NCI-H1417 (cell line): ENCODE results near the gene ORMDL3.
A peak's percentile ranks its signal among the peaks of the same experiment; 100 is the strongest.

ENCODE experiments used
- DNase-seq, 3 experiments: peaks; one replicate each; lab custom pipeline; 2025; lab: John Stamatoyannopoulos, UW

The ORMDL3 gene, protein sequence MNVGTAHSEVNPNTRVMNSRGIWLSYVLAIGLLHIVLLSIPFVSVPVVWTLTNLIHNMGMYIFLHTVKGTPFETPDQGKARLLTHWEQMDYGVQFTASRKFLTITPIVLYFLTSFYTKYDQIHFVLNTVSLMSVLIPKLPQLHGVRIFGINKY

DNA sequence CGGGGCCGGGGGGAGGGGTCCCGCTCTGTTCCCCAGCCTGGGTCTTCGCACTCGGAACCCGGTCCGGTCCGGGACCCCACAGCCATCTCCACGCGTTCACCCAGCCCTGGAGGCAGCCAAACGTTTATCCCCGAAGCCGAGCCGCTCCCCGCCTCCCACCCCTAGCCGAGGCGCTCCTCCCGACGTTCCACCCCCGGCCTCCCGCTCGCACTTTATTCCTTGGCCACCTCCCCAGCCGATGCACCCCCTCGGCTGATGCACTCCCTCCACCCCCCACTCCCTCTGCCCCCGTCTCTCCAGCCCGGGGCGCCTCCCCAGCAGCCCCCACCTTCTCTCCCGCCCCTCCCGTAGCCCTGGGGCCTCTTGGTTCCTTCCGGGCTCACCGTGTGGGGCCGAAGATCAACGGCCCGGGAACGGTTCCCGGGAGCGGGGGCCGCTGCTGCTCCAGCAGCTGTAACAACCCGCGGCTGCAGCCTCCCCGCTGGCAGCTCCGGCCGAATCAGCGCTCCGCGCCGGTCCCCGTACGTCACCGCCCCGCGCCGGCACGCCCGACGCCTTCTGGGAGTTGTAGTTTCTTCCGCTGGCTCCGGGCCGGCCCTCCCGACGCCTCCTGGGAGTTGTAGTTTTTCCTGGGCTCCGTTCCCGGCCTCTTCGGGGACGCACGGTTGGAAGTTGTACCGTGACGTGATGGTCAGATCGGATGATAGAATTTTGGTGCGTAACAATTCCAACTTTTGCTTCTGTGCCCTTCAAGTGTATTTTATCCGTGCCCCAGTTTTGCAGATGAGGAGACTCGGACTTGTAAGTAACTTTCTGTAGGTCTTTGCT lies at the start of gene ORMDL3, which contains the start of gene LRRC3C:
TSS of gene ORMDL3 (minus strand) at position 501 of the 828 bp plus-strand sequence. CDS start 3,398 bp downstream, outside the sequence.
TSS of gene LRRC3C (plus strand) at position 632 of the 828 bp plus-strand sequence. CDS start 13,792 bp downstream, outside the sequence.
- DNase-seq, result peak; percentile 87 to 94 (median 89)

DNA sequence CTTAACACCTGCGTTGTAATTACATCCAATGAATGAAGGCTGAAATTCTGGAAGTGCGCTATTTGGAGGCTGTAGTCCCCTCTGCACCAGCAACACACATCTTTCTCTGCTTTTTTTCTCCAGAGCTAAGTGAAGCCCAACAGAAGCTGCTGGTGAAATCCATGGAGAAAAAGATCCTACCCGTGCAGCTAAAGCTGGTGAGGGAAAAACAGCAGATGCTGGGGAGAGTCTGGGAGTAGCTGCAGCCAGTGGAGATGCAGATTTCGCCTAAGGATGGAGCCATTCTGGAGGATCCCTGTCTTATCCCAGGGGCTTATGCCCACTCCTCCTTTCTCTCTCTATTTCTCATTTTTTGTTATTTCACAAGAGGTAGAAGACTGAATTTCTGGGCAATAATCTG lies 48.4 kb upstream of the ORMDL3 start:
- DNase-seq, result no peak

DNA sequence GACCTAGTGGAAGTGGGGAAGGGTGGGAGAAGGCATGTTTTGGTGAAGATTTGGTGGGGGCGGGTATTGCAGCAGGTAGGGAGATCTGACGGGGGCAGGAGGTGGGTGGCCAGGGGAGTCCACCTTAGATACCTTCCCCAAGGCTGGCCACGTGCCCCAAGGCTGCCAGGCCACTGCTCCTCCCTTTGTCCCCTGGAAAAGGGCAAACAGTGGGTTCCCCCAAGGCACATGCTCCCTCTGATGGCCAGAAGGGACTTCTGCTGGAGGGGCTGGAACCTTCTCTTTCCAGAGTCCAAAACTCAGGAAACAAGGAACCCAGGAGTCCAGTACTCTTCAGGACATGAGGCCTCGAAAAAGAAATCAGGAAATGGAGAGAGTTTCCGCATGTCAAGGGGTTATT lies 47.0 kb upstream of the ORMDL3 start:
- no peak for DNase-seq

DNA sequence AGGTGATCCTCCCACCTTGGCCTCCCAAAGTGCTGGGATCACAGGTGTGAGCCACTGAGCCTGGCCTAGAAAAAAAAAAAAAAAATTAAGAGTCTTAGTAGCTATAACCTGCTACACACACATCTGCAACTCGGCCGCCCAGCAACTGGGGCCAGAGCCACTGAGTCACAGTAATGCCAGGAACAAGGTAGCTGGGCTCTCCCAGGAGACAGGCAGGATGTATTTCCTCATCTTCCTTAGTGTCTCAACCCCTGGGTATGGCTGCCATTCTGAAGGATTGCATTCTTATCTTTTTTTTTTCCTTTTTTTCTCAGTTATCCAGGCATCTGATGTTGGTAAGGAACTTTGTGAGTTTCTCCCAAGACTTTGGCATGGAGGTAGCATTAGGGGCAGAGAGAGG lies 46.1 kb upstream of the ORMDL3 start:
- DNase-seq, result no peak

DNA sequence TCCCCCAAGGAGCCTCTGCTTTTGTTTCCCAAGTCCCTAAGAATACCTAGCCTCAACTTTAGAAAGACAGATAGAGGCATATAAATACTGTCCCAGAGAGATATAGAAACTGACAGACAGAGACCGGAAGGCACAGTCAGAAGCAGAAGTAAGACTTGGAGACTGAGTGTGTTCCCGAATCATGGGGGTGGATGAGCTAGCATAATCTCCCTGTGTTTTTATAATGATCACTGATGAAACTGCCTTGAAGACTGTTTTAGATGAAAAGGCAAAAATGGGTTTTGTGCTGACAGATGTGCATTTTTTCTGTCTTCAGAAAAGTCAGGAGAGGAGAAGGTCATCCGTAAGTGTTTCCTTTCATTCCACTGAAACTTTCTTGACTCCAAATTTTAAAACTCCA lies 44.9 kb upstream of the ORMDL3 start:
- no peak for DNase-seq

DNA sequence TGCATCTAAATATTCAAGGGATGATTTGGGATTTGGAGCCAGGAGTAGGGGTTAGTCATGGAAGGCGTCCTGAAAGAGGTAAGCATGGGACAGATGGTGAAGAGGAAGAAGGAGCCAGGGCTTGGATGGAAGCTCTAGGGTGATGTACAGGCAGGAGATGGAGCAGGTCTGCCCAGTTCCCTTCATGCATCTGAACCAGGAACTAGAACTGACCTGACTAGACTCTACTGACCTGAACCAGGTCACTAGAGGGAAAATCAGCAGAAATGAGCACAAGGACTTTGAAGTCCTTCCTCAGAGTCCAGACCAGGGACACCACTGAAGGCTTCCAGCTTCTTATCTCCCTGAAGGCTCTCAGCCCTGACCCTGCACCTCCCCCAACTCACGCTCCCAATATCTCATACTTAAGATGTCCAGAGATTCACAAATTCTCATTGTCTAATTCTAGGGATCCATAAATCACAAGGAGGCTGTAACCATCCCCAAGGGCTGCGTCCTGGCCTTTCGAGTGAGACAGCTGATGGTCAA lies 43.7 kb upstream of the ORMDL3 start:
- no peak for DNase-seq

DNA sequence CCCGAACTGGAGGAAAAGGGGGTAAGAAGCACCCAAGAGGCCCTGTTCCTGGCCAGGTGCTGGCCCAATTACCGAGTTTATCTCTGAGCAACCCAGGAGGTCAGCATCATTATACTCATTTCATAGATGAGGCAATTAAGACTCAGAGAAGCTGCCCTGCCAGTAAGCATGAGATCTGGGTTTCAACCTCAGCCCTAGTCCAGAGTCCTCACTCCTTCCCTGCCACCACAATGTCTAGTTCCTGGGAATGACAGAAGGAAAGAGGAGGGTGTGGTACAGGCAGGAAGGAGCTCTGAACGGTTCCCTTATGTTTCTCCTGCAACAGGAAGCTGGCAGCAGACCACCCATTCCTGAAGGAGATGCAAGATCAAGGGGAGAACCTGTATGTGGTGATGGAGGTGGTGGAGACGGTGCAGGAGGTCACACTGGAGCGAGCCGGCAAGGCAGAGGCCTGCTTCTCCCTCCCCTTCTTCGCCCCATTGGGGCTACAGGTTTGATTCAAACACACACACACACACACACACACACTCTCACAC lies 42.8 kb upstream of the ORMDL3 start:
- no peak for DNase-seq

DNA sequence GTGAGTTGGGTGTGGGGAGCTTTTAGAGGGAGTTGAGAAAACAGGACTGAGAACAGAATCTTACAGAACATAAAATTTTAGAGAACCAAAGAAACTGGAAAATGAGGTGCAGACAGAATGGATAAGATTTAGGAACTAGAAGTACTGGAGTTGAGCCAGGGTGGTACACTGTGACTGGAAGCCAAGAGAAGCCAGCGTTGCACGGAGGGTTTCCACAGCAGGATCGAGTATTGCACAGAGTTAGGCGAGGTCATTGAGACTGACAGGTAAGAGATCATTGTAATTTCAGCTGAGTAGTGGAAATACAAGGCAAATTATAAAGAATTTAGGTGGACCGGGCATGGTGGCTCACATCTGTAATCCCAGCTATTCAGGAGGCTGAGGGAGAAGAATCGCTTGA lies 42.0 kb upstream of the ORMDL3 start:
- DNase-seq, result no peak

DNA sequence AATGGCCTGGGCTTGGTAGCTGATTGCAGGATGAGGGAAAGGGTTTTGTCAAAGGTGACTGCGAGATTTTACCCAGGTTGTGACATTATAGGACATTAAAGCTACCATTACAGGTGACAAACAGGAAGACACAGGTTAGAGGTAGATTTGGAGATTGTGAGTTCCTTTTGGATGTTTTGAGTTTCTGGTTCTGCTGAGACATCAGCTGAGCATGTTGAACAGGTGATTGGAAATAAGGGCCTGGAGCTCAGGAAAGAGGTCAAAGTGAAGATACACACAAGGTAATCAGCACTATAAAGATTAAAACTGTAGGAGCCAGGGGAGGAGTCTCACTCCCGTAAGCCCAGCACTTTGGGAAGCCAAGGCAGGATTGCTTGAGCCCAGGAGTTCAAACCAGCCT lies 41.4 kb upstream of the ORMDL3 start:
- DNase-seq, result no peak

DNA sequence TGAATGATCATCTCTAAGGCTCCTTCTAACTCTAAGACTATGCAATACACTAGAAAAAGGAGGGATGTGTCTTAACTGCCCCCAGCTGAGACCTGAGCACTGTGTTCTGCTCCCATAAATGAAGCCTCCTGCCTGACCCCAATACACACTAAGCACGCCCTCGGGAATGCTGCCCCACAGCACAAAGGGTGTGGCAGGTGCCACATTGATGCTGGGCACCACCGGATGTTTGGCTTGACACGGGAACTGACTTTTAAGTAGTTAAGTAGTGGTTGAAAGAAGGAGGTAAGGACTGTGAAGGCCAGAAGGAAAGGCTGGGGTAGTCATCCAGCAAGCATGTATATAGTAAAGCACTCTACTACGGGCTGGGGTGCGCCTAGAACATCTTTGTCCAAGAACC lies 39.4 kb upstream of the ORMDL3 start:
- DNase-seq, result no peak

DNA sequence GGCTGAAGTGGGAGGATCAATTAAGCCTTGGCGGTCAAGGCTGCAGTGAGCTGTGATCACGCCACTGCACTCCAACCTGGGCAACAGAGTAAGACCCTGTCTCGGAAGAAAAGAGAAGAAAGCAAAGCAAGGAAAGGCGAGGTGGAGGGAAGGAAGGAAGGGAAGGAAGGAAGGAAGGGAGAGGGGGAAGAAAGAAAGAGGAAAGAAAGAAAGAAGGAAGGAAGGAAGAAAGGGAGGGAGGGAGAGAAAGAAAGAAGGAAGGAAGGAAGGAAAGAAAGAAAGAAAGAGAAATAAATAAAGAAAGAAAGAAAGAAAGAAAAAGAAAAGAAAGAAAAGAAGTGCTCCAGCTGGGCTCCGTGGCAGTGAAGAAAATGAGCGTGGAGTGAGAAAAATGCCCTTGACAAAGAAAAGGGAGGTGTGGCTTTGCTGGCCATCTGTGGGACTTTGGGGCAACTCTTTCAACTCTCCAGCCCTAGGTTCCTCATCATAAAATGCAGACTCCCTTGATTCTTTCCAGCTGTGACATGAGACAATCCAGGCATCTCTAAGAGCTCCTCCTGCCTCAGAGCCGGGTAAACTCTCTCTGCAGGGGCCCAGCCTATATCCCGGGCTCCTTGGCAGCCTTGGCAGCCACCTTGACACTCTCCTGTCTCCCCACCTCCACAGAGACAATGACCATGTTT lies 37.8 kb upstream of the ORMDL3 start:
- no peak for DNase-seq

DNA sequence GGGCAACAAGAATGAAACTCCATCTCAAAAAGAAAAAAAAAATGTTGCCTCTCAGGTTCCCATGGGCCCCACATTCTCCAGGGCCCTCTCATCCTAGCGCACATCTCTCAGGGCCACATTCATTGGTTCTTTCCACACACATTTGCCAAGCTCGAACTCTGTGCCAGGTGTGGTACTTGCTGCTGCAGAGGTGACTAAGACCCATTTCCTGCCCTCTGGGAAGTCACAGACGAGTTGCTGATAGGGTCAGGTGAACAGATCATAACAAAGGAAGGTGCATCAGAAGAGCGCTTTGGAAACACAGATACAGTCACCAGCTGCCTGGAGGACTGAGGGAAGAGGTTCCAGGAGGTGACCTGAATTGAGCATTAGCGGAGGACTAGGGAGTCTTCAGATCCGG lies 36.4 kb upstream of the ORMDL3 start:
- peak in 1 of 3 experiments; percentile 19 for DNase-seq

DNA sequence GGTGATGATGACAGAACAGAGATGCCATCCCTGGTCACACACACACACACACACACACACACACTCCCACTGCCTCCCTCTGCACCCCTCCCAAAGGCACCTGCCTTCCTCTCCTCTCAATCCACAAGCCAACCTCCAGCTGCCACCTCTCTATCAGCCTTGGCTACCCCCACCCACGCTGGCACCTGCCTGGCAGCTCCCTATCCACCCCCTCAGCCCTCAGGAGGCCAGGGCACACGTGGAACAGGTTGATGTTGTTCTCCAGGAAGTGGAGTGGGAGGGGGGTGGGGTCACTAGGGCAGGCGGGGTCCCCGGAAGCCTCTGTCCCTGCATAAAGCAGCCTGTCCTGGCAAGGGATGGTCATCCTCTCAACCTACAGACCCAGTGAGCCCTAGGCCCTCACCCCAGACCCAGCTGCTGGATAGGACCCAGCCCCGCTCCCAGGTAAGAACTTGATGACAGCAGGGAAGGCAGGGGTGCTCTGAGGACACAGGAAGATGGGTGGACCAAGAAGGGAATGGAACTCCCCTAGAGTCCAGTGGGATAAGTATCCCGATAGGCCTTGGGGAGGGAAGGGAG lies 35.3 kb upstream of the ORMDL3 start, which contains the start of gene GSDMA:
TSS of gene GSDMA (plus strand) at position 363 of the 579 bp plus-strand sequence. CDS start 2,684 bp downstream, outside the sequence.
- DNase-seq, result peak in 2 of 3 experiments; percentile 39 to 59

DNA sequence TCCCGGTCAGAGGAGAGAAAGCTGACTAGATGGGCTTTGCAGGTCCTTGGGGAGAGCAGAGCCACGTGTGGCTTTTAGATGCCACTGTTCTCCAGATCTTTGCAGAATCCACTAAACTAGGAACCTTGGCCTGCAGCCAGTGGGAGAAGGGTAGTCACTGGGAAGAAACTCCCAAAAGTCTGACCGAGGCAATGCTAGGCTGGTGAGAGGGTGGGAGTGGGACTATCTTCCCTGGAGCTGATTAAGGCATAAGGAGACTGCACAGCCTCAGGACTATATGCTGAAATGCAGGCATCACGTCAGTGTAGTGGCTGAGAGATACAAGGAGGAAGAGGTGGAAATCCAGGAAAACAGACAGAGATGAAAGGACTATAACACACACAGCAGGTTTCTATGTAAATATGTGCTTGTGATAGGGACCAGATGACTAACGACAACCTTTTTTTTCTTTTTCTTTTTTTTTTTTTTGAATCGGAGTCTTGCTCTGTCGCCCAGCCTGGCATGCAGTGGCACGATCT lies 33.2 kb upstream of the ORMDL3 start:
- no peak for DNase-seq

DNA sequence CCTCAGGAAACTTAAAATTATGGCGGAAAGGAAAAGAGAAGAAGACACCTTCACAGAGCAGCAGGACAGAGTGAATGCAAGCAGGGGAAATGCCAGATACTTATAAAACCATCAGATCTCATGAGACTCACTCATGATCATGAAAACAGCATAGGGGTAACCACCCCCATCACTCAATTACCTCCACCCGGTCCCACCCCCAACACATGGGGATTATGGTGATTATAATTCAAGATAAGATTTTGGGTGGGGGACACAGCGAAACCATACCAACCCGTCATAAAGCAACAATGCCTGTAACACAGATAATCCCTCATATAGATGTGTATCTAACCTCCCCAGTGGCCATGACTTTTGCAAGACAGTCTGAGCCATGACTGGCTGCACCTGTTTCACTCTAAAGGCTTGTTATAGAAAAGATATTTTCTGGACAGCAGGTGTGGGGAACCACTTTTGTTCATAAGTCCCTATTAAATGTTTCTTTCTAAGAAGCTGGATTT lies 28.4 kb upstream of the ORMDL3 start:
- no peak for DNase-seq

DNA sequence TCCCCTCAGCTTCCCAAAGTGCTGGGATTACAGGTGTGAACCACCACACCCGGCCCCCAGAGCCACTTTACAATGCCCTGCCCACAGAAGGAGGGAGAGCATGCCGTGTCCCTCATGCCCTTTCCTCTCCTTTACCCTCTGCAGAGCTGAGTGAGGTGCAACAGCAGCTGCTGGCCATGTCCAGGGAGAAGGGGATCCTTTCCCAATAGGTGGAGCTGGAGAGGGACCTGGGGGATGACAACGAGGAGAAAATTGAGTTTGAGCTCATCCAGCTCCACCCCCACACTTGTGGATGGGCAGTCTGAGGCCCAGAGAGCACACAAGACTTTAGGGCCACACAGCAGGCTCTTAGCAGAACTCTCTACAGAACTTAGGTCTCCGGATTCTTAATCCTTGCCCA lies 27.5 kb upstream of the ORMDL3 start:
- DNase-seq, result no peak

DNA sequence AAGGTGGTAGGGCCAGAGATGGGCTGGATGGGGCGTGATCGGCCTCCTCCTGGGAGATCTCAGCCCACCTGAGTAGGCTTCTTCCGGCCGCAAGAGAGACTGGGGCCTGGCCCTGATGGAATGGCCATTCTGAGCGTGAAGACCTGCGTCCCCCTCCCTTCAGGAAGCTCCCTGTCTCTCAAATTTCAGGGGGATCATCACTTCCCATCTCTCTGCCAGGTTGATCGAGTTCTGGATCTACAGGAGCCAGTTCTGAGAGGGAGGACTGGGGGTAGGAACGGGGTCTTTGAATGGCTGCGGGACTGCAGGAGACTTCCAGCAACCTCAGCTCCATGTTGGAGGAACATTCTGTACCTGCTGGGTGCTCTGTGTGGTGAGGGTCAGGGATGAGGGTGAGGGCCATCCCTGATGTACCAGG lies 26.1 kb upstream of the ORMDL3 start:
- DNase-seq, result no peak

DNA sequence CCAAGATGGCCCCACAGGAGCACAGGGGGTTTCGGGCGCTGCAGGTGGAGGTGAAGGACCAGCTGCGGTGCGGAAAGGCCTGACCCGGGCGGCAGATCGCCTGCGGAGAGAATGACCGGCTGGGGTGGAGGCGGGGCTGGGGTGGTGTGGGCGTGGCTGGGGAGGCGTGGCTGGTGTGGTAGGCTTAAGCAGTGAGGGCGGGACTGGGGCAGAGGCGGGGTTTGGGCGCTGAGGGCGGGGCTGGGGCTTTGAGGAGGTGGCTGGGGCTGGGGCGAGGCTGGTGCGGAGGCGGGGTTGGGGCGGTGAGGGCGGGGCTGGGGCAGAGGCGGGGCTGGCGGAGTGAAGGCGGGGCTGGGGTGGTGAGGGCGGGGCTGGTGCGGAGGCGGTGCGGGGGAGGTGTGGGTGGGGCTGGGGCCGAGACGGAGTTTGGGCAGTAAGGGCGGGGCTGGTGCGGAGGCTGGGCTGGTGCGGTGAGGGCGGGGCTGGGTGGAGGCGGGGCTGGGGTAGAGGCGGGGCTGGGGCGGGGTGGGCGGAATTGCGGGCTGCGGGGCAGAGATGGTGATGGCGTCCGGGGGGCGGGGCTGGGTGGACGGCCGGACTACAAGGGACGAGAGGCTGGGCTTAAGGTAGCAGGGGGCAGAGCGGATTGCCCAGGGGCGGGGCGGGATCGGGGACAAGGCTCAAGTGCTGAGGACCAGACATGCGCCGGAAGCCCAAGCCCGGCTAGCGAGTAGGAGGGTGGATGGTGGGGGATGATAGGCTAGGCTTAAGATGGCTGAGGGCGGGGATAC lies 25.5 kb upstream of the ORMDL3 start:
- DNase-seq, result peak; percentile 92 to 97 (median 95)

DNA sequence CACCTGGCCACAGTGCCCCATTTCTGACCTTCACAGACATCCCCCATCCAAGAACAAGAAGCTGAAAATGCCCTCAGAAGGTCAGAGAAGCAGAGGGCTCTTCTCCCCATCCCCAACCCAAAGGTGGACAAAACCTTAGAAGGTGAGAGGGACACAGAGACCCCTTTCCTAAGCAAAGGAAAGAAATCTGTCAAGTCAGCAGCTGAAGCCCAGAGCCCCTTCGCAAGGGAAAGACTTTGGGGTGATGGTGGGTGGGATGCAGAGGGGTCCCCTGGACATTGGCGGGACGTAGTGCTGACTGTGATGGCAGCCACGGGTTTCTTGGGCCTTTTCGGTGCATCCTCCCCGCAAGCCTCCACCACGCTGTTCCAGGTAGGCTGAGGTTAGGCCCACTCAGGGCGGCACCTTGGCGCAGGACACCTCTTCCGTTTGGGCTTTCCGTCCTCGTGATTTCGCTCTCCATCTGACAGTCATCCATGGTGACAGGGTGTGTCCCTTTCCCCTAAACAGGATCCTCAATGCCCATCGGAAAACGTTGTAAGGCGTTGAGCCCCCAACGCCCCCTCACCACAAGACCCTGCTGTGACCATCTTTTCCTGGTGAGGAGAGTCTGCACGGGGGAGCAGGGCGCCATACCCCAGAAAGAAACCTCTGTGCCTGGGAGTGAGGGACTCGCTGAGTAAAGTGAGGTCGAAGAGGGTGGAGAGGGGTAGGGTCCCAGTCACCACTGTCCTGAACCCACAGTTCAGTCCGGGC lies 24.7 kb upstream of the ORMDL3 start:
- DNase-seq, result no peak

DNA sequence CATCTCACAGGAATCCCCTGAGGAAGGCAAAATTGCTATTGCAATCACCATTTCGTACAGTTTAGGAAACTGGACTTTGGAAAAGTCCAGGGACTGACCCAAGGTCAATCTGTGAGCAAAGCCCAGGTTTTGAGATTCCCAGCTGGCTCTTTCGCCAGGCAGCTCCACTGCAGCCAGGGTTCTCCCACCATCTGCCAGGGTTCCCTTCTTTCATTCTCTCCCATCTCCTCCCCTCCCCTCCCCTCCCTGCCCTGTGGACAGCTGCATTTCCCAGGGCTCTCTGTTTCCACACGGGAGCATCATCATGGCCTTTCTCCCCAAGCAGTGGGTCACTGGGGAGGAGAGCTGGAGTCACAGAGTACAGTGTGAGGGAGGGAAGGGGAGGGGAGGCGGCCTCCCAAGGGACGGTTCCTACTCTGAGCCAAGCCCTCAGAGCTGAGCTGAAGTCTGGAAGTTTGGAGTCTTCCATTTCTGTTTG lies 23.5 kb upstream of the ORMDL3 start:
- DNase-seq, result peak in 1 of 3 experiments; percentile 10
